H4 (cell line): ENCODE data around the gene LDB2. TPM values are rescaled to one million over a fixed set of nuclear protein-coding genes. Genes with fewer than 3 reads are reported as not detected.

Experiments used
- DNase-seq: peaks from one replicate; pipeline ENCODE4 v3.0.0-alpha.2; 2015; ENCODE audit warnings: low spot score
- total RNA-seq: library from RNA; depleted of rRNA; stranded (reverse); fragments of >200 nt; shearing (Covaris generic); gene quantifications from 2 replicates; pipeline ENCODE4 v1.2.3, GENCODE V29; 2014

LDB2 gene
- total RNA-seq, 1 experiment from 2014 or later = 16.8 TPM

DNA sequence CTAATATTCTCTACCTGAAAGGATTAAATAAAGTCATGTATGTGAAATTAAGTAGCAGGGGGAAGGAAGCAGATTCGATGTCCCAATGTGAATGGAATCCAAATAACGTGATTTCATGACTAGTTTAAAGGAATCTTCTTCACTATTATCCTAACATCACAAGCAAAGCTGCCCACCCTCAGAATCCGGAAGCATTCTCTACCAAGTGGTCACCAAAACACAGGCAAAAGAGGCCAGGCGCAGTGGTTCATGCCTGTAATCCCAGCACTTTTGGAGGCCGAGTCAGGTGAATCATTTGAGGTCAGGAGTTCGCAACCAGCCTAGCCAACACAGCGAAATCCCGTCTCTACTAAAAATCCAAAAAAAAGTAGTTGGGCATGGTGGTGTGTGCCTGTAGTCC lies 212.9 kb downstream of the LDB2 start:
- DNase-seq = no peak

DNA sequence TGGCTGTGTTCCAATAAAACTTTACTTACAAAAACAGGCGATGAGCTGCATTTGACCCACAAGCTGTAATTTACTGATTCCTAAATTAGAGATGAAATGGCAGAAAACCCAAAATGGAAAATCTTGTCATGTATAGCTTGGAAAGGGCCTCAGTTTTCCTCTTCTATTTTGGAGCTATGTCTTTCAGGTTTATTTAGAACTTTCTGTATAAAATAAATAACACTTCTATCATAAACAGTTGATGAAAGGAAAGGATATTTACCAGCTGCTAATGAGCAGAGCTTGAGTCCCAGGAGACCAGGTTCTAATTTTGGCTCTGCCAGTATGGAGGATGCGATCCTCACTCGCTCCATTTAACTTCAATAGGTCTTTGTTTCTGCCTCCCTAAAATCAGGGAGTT lies 213.5 kb downstream of the LDB2 start:
- DNase-seq = no peak

DNA sequence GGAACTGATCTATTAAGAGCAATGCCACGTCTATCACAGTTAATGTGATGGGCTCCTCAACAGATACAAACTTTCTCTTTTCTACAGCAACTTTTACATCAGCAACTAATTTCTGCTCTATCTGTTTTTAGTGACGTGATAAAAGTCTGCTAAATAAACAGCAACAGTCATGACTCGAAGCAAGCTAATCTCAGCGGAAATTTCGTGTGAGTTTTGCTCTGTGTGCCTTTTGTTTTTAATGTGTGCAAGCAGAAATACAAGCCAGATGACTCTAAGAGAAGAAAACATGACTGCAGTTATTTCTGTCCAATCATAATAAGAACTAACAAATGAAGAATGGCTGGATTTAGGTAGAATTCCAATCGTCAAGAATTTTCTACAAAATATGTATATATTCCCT lies 214.3 kb downstream of the LDB2 start:
- peak; percentile 21 for DNase-seq

DNA sequence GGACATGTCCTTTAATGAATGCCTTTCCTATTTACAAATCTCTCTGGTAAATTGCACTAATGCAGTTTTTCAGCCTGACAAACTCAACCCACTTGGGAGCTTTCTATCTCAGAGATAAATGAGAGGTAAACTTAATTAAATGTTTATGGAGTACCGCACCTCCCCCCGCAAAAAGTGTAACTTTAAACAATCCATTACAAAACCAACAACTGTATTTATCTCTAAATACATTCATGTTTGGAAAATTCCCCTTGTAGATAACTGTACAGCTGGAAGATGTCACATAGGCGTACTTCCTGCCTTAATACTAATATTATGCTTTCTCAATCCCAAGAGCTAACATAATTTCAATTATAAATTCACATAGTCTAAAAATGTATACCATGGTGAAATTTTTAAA lies 215.5 kb downstream of the LDB2 start:
- DNase-seq = no peak

DNA sequence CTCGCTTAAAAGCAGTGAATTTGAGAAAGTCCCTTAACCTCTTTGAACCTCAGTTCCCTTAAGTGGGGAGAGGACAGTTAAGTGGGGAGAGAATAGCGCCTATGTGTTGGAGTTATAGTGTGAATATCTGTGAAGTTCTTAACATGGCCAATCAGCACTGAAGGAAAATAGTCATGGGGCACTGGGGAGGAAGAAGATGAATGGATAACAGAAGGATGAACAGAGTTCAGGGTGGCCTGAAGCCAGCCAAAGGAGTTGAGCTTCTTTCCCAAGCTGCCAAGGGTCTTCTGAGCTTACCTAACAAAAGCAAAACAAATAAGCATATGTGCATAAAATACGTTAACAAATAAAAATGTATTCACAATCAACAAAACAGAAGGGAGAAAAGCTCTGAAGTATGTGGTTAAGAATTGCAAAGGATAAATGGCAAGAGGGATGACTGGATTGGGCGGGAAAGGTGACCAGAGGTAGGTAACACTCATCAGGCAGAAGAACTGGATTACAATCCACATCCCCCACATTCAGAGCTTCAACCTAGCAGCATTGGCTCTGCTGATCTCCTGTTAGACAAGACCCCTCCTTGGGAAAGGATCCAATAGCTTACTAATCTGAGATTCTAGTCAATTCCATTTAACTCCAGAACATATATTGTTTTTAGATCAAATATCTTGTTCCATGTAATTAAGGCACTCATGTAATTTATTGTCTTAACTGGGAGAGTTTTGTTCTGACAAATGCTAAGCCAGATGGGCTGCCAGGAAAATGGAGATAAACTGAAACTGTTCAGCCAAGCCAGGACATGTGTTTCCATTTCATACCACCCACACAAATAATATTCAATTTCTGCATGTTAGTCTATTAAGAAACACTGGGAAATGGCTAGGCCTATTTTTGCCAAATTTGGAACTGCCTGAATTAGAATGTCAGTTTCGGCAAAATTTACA lies 221.2 kb downstream of the LDB2 start:
- DNase-seq = no peak

DNA sequence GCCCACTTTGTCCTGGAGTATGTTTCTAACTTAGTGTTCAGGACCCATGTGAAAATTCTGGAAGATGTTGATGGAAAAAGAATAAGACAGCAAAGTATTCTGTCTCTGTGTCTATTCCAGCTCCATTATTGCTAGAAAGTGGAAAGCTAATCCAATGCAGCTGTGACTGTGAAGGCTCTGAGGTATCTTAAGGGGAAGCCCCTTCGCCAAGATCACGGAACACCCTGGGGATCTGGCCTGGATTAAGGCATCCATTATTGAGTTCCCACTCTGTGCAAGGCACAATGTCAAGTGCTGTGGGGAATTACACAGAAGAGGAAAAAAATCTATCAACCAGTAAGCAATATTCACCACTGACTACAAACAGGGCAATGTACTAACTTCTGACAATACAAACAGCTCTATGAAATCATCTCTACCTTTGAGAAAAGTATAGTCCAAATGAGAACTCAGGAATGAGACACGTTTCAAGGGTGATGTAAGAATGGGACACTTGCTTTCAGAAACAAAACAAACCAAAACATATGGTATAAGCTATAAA lies 222.1 kb downstream of the LDB2 start:
- DNase-seq = no peak

DNA sequence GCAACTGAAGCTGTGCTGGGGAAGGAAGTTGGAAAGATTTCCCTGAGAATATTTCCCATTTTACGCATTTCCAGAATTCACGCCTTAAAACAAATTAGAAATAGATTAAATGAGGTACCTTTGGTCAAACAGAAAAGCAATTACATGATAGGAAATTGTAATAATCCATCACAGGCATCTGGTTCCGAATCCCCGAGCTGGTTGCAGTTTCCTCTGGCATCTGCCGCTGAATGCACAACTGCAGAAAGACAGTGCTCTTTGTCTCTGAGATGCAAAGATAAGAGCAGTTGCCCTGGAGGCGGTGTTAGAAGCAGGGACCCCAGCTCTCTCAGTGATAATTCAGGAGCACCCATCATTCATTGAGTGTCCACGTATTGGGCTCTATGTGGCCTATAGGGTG lies 224.4 kb downstream of the LDB2 start:
- DNase-seq = no peak

DNA sequence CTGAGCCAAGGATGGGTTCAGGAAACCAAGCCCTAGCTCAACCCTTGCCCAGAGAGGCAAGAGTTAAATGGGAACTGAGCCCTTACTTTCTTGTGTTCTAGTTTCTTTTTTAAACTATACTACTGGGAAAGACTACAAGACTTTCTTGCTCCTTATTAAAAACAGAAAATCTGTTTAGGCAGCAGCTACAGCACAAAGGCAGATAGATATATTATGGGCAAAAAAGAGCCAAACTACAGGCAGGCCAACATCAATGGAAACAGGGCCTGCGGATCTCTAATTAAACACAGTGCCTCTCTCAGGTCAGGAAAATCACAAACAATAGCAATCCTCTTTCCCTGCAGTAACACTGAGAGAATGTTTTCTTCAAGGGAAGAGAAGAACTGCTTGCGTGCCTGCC lies 226.0 kb downstream of the LDB2 start:
- no peak for DNase-seq

DNA sequence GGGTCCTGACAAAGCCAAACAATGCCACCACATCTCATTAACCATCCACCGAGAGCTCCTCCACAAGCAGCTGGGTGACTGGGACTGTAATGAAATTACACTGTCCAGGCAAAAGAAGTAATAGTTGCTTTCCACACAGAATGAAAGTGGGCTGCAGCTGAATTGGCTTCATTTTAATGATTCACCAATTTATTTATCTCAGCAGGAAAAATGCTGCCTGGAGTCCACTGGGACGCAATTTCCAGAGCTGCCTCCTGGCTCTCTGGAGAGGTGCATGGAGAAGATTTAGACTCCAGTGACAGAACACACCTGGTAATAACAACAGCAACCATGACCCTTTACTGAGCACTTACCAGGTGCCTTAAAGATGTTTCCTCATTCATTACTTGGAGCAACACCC lies 226.7 kb downstream of the LDB2 start:
- no peak for DNase-seq

DNA sequence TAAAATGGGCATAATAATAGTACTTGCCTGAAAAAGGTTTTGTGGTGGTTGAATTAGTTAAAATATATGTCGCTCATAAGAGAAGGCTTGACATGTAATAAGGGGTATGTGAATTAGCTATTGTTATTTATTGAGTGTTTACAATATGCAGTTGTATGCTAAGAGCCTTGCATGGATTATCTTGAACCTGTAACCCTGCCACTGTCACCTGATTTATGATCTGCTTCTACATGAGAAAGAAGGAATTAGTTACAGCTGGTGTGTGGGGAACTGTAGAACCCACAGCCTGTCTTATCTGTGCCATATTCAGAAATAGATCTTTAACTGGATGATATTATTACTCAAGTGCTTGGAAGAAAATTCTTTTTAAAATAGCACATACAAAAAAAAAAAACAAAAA lies 227.7 kb downstream of the LDB2 start:
- DNase-seq = no peak

DNA sequence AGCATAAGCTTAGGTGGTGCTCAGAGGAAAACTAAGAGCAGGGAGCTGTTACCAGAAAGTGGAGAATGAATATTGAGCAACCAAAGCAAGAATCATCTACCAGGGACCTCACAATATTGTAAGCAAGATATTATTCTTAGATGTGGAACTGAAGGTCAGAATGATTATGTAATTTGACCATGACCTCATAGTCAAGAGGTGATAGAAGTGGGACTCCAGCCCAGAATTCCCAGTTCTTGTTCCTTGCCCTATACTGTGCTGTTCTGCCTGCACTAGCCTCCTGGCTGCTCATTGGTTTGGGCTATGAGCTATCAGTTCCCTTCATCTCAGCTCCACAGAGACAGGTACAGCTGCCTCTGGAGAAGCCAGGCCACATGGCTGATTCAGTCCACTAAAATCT lies 229.4 kb downstream of the LDB2 start:
- DNase-seq = no peak

DNA sequence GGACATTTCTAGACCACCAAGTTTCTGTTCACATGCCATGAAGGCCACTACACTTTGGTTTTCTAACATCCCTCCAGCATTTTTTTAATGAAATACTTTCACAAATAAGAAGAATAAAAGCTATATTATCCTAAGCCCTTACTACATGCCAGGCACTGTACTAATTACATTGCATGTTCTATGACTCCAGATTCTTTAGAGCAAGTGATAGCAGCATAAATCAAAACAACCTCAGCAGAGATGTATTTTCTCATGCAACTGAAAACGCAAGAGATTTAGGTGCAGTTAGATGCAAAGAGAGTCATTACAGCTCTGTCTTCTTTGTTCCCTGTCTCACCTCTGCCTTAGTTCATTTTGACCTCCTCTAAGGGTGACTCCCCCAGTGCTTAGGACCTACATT lies 230.0 kb downstream of the LDB2 start:
- DNase-seq = no peak

DNA sequence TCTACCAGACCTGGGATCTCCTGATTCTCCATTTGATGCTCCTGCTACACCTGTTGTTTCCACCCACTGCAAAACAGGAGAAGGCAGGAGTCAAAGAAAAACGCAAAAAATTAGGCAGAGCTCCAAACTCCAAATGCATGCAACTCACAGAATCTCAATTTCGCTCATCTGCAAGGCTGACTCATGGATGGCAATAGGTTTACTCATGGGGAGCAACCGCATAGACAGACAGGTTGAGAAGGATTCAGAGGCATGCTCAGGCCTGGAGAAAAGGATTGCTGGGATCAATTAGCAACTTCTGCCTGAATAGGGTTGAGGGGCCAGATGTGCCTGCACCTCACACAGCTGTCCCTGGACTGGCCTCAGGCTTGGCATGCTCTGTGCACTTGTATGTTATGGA lies 231.0 kb downstream of the LDB2 start:
- peak; percentile 44 for DNase-seq

DNA sequence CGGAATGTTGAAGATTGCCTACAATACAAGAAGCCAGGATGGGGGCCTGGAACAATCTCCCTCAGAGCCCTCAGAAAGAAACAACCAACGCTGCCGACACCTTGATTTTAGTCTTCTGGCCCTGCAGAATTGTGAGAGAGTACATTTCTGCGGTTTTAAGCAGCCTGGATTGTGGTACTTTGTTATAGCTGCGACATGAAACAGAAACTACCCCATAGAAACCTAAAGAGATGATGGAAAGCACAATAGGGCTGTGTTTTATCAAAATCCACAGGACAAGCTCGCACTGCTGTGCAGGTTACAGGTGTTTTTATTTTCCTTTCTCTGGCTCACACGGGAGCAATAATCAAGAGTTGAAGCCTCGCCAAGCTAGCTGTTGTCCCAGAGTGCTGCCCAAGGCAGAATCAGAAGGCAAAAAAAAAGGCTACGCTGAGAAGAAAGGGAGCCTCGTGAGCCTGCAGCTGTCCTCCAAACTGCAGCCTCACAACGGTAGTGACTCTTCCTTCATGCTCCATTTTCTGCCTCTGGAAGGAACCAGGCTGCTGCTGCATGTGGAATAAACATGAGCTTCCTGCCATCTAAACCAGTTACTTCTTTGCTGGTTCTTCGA lies 232.4 kb downstream of the LDB2 start:
- DNase-seq = no peak

DNA sequence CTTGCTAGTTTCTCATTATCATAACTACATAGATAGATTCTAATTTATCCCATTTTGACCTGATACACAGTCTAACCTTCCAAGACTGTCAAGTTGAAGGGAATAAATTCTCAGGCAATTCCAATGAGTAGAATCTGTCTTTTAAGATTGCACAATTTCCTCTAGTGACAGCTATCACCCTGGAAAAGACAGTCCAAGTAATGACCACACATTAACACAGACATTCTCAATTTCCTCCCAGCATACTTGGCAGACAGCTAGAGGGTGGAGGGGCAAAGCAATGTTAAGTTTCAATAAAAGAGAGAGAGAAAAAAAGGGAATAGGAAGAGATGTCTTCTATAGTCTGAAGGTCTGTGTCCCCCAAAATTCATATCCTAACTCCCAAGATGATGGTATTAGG lies 234.7 kb downstream of the LDB2 start:
- DNase-seq = no peak

DNA sequence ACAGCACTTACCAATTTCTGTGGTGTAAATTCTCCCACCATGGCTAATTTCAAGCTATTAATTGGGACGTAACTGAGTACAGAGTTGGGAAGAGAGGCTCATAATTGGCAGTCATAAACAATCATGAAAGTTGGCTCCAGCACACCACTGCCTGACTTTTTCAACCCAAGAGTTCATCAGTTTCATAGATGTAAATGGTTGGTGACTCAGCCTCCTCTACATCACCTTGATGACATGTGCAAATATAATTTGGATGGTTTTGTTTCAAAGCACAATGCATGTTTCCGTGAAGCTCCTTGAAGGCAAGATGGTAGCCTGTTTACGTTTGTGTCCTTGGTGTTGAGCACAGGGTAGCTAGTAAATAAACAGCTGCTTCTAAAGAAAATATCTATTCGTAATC lies 235.1 kb downstream of the LDB2 start:
- DNase-seq = no peak

DNA sequence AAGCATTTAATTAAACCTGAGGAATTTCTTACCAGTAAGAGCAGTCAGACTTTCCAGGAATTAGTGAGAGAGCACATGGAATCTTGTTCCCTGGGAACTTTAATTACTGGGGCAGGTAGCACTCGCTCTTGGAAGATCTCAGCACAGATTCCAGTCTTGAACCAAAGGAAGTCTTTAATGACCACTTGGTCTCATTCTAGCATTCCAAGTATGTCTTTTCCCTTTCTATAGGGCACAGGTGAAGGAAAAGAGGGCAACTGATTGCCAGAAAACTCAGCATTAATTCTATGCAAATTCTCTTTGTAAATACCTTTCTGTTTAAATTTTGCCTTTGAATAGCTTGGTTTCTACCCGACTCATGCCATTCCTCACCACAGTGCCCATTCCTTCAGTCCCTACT lies 236.6 kb downstream of the LDB2 start:
- no peak for DNase-seq

DNA sequence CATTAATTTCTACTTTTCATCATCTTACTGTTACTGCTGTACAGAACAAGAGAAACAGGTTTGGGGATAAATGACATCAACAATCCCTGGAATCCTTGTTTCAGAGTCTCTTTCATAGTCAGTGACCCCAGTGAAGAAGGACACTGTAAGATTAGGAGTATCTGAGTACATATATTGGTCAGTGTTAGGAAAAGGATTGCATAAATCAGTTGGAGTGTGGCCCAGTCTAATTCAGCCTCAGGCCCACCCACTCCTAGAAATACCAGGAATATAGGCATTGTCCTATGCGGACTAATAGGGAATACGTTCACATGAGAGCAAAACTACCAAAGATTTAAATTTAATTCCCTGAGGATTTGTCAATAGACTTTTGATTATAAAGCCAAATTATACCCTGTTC lies 237.8 kb downstream of the LDB2 start:
- no peak for DNase-seq

DNA sequence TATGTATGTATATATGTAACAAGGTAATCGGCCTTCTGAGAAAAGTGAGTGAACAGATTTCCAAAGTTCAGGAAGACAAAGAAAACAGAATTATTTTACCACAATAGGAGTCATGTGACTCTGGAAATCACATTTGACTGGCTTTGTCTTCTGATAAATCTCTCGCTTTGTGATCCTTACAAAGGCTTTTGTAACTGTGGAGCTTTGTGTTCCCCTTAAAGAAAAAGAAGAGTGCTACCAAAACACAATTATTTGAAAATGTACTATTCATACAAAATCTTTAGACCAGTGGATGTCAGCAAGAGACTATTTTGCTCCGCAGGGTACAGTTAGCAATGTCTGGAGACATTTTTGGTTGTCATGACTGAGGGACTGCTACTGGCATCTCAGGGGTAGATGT lies 238.8 kb downstream of the LDB2 start:
- no peak for DNase-seq

DNA sequence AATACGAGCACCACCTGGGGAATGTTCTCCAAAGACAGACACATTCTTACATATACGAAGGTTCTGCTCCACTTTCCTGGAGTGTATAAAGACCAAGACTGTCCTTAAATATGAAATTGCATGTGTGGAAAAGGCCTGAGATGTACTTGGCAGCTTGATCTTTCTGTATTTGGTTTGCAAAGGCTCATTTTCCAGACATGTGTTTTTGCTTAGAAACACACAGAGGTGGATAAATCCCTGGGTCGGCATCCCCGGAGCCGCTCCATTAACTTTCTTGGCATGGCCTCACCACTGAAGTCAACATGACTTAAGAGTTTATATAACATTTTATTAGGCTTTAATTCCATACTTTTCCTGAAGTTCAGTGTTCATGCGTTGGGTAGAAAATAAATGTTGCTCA lies 239.4 kb downstream of the LDB2 start:
- no peak for DNase-seq

DNA sequence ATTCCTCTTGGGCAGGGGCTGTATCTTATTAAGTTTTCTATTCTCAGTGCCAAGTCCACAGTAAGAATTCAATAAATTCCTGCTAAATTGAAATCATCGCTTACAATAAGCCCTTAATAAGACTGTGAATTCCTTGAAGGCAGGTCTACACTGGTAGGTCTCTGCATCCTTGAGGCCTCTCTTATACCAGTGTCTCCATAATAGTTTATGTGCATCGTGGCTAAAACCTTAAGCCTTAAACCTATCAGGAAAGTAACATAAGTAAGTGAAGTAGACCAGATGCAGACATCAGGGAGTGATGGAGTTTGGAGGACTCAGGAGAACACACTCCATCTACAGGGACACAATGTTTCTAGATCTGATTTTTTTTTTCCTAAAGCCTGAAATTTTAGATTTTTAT lies 240.3 kb downstream of the LDB2 start:
- no peak for DNase-seq

DNA sequence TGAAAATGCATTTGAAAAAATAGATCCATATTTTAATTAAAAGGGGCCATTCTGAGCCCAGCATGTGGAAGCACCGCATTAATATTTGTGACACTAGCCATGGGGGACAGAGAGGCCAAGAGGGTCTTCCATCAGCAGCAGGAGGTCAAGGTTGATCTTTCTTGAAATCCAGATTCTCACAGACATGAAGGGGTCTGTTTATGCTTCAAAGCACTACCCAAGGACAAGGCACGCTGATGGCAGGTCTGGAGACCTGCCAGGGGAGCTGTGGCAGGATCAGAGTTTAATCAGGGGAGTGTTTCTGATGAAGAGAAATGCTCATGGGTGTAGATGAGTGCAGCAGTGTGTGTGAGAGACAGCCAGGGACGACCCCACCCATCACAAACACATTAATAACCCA lies 243.3 kb downstream of the LDB2 start:
- DNase-seq = no peak

DNA sequence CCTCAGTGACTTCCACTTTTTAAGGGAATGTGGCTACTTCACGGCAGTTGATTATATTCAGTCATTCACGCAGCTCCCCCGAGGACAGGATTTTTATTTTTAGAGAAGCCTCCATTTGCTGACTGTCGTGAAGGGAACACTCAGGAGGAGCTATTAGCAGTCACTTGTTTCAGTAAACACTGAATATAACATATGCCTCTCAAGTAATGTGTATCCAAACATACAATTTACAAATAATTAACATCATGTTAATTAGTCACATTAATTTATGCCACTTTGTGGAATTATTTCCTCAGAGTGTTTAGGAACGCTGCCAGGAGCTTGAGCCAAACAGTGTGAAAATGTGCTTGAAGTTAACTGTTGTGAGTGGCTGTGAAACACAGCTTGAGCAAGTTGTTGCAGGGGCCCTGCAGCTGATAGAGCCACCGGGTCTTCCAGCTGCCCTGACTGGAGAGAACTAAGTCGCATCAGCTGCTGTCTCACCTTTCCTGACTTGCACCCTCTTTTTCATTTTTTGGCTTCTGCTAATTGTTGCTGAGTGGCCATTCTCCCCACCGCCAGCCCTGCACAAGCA lies 245.6 kb downstream of the LDB2 start:
- no peak for DNase-seq
